ENCODE measurements around the gene PCCB.

GRCh38 chr3:136247436-136247835 lies 2.7 kb upstream of the PCCB start:
- no peak for TF ChIP-seq CTCF (IDR thresholded peaks at IDR 0.05)
- no peak for TF ChIP-seq POLR2A (IDR thresholded peaks at IDR 0.05)
